ENCODE results near the gene ARPC1A. TPM values are rescaled to one million over a fixed set of nuclear protein-coding genes. Genes with fewer than 3 reads are reported as not detected.
"Not testable (repeated sequence)": the region's sequence is repeated elsewhere in the genome, so short reads cannot be mapped to it uniquely, and the experiment has no call there.

ARPC1A gene
- total RNA-seq, 1 donor from 2014 or later: 139 TPM

- ATAC-seq: peak; percentile 44
- DNase-seq (ENCODE audit: missing footprints): peak; percentile 73
- intact Hi-C loops (cut with DNase I): no loop called here
These were observed 54.5 kb downstream of the ARPC1A start for GRCh38 chr7:99380032-99380822.

GRCh38 chr7:99380823-99381663 lies 55.3 kb downstream of the ARPC1A start:
- peak; percentile 73 for DNase-seq (ENCODE audit: missing footprints)
- intact Hi-C loops (cut with DNase I): no loop called here

GRCh38 chr7:99381664-99382075 lies 56.0 kb downstream of the ARPC1A start:
- no peak for ATAC-seq
- intact Hi-C loops (cut with DNase I): no loop called here
- peak; percentile 60 for DNase-seq (ENCODE audit: missing footprints)

More at GRCh38 chr7:99380823-99381663, 55.3 kb downstream of the ARPC1A start:
- ATAC-seq: peak; percentile 17

- intact Hi-C loops (cut with DNase I): no loop called here
- DNase-seq (ENCODE audit: missing footprints) (no peak), ATAC-seq (no peak)
These were observed 57.5 kb downstream of the ARPC1A start for GRCh38 chr7:99383203-99383602.

- no peak for ATAC-seq
- intact Hi-C loops (cut with DNase I): no loop called here
- DNase-seq (ENCODE audit: missing footprints): peak; percentile 16
These were observed 58.2 kb downstream of the ARPC1A start for GRCh38 chr7:99383791-99384370.

GRCh38 chr7:99384523-99384922 lies 58.8 kb downstream of the ARPC1A start:
- no peak for ATAC-seq
- peak; percentile 32 for DNase-seq (ENCODE audit: missing footprints)
- intact Hi-C loops (cut with DNase I): no loop called here

GRCh38 chr7:99385564-99385963 lies 59.9 kb downstream of the ARPC1A start:
- DNase-seq (ENCODE audit: missing footprints): no peak
- intact Hi-C loops (cut with DNase I): no loop called here
- no peak for ATAC-seq

GRCh38 chr7:99386584-99387238 lies 61.0 kb downstream of the ARPC1A start:
- ATAC-seq (no peak), DNase-seq (ENCODE audit: missing footprints) (no peak)
- intact Hi-C loops (cut with DNase I): no loop called here

- ATAC-seq; DNase-seq (ENCODE audit: missing footprints); intact Hi-C loops (cut with DNase I): not testable (repeated sequence)
These were observed 61.5 kb downstream of the ARPC1A start for GRCh38 chr7:99387239-99387635.

GRCh38 chr7:99387912-99388311 lies 62.2 kb downstream of the ARPC1A start:
- no peak for ATAC-seq
- peak; percentile 58 for DNase-seq (ENCODE audit: missing footprints)
- intact Hi-C loops (cut with DNase I): no loop called here

- intact Hi-C loops (cut with DNase I): no loop called here
- no peak for DNase-seq (ENCODE audit: missing footprints)
- no peak for ATAC-seq
These were observed 64.1 kb downstream of the ARPC1A start for GRCh38 chr7:99389772-99390171.

GRCh38 chr7:99390941-99391602 lies 65.4 kb downstream of the ARPC1A start:
- intact Hi-C loops (cut with DNase I): no loop called here
- DNase-seq (ENCODE audit: missing footprints): no peak
- ATAC-seq: no peak

- DNase-seq (ENCODE audit: missing footprints) (no peak), ATAC-seq (no peak)
- intact Hi-C loops (cut with DNase I): no loop called here
These were observed 66.3 kb downstream of the ARPC1A start for GRCh38 chr7:99392046-99392445.

- intact Hi-C loops (cut with DNase I): no loop called here
- DNase-seq (ENCODE audit: missing footprints): peak; percentile 90
- ATAC-seq: peak; percentile 87
These were observed 67.1 kb downstream of the ARPC1A start for GRCh38 chr7:99392659-99393354.

GRCh38 chr7:99393355-99394187 lies 67.9 kb downstream of the ARPC1A start:
- ATAC-seq: peak; percentile 58
- DNase-seq (ENCODE audit: missing footprints): peak; percentile 82
- intact Hi-C loops (cut with DNase I): no loop called here

GRCh38 chr7:99394188-99394502 lies 68.4 kb downstream of the ARPC1A start:
- ATAC-seq (no peak), DNase-seq (ENCODE audit: missing footprints) (no peak)
- intact Hi-C loops (cut with DNase I): no loop called here

- no peak for DNase-seq (ENCODE audit: missing footprints)
These were observed 70.1 kb downstream of the ARPC1A start for GRCh38 chr7:99395616-99396327.

More at GRCh38 chr7:99395616-99396327, 70.1 kb downstream of the ARPC1A start:
- intact Hi-C loops (cut with DNase I): no loop called here
- ATAC-seq: no peak
